UCSD-AML1 (cell line): ENCODE measurements around the gene RALGPS1.

Experiments
- DNase-seq: peaks from one replicate; lab custom pipeline; 2025; ENCODE audit not compliant: unreplicated experiment; lab: John Stamatoyannopoulos, UW

Gene RALGPS1

GRCh38 chr9:127199001-127199791 is 284.6 kb downstream of the RALGPS1 start:
- DNase-seq = peak; percentile 74

- no peak for DNase-seq
Measured at GRCh38 chr9:127200106-127200862, 285.7 kb downstream of the RALGPS1 start.

GRCh38 chr9:127201071-127201541 is 286.5 kb downstream of the RALGPS1 start:
- no peak for DNase-seq

- no peak for DNase-seq
Measured at GRCh38 chr9:127201731-127202130, 287.1 kb downstream of the RALGPS1 start.

- no peak for DNase-seq
Measured at GRCh38 chr9:127202461-127203169, 288.0 kb downstream of the RALGPS1 start.

GRCh38 chr9:127203681-127204327 is 289.2 kb downstream of the RALGPS1 start:
- DNase-seq = no peak

- no peak for DNase-seq
Measured at GRCh38 chr9:127204771-127205470, 290.3 kb downstream of the RALGPS1 start.

- DNase-seq = no peak
Measured at GRCh38 chr9:127205952-127206351, 291.4 kb downstream of the RALGPS1 start.

- DNase-seq = no peak
Measured at GRCh38 chr9:127206666-127207065, 292.1 kb downstream of the RALGPS1 start.

GRCh38 chr9:127207734-127208410 is 293.3 kb downstream of the RALGPS1 start:
- no peak for DNase-seq

- DNase-seq = no peak
Measured at GRCh38 chr9:127208416-127208815, 293.8 kb downstream of the RALGPS1 start.

- no peak for DNase-seq
Measured at GRCh38 chr9:127209220-127209619, 294.6 kb downstream of the RALGPS1 start.

GRCh38 chr9:127209948-127210640 is 295.5 kb downstream of the RALGPS1 start:
- no peak for DNase-seq

GRCh38 chr9:127210851-127211730 is 296.5 kb downstream of the RALGPS1 start:
- DNase-seq = no peak

- no peak for DNase-seq
Measured at GRCh38 chr9:127211983-127212382, 297.4 kb downstream of the RALGPS1 start.

GRCh38 chr9:127212453-127212852 is 297.9 kb downstream of the RALGPS1 start:
- no peak for DNase-seq

GRCh38 chr9:127213859-127214258 is 299.3 kb downstream of the RALGPS1 start:
- DNase-seq = no peak
